H9 (cell line): ENCODE measurements around the gene CCDC149. TPM values are rescaled to one million over a fixed set of nuclear protein-coding genes. Genes with fewer than 3 reads are reported as not detected.

Experiments used
- DNase-seq: peaks from one replicate; pipeline ENCODE4 v3.0.0-alpha.2; 2017
- H2AFZ ChIP-seq: one replicate; pipeline ENCODE4 v1.6.1; 2013; ENCODE audit warnings: mild to moderate bottlenecking, low read length, control low read depth, moderate library complexity
- H2AK5ac ChIP-seq: 2 replicates; pipeline ENCODE4 v1.6.1; 2013; ENCODE audit warnings: low read length, control low read depth, mixed read lengths; ENCODE audit not compliant: insufficient read length
- H2BK120ac ChIP-seq: one replicate; pipeline ENCODE4 v1.6.1; 2013; ENCODE audit warnings: low read depth, mild to moderate bottlenecking, low read length, control low read depth, inconsistent platforms; ENCODE audit not compliant: poor library complexity, severe bottlenecking
- H2BK12ac ChIP-seq: 2 replicates; pipeline ENCODE4 v1.6.1; 2013; ENCODE audit warnings: low read length, control low read depth, mixed read lengths, low read depth; ENCODE audit not compliant: insufficient read length
- H2BK15ac ChIP-seq: 2 replicates; pipeline ENCODE4 v1.6.1; 2013; ENCODE audit warnings: low read depth, low read length, control low read depth
- H2BK20ac ChIP-seq: one replicate; pipeline ENCODE4 v1.6.1; 2013; ENCODE audit warnings: low read depth, mild to moderate bottlenecking, low read length, control low read depth, inconsistent platforms; ENCODE audit not compliant: poor library complexity, severe bottlenecking
- H2BK5ac ChIP-seq: 2 replicates; pipeline ENCODE4 v1.6.1; 2013; ENCODE audit warnings: low read length, control low read depth, mixed read lengths; ENCODE audit not compliant: insufficient read length
- H3K14ac ChIP-seq: 2 replicates; pipeline ENCODE4 v1.6.1; 2013; ENCODE audit warnings: low read length, control low read depth; ENCODE audit not compliant: insufficient read depth
- H3K18ac ChIP-seq: 2 replicates; pipeline ENCODE4 v1.6.1; 2013; ENCODE audit warnings: low read depth, mild to moderate bottlenecking, mixed read lengths, low read length, control low read depth; ENCODE audit not compliant: insufficient read length
- H3K23ac ChIP-seq: 2 replicates; pipeline ENCODE4 v1.6.1; 2013; ENCODE audit warnings: low read length, control low read depth, mixed read lengths, low read depth; ENCODE audit not compliant: insufficient read length
- H3K23me2 ChIP-seq: 2 replicates; pipeline ENCODE4 v1.6.1; 2013; ENCODE audit warnings: low read depth, mild to moderate bottlenecking, mixed read lengths, low read length, control low read depth; ENCODE audit not compliant: insufficient read length, poor library complexity, severe bottlenecking
- H3K27ac ChIP-seq: 2 replicates; pipeline ENCODE4 v1.5.1; 2013; ENCODE audit warnings: low read length, control low read depth, mixed read lengths, low read depth; ENCODE audit not compliant: insufficient read length
- H3K27me3 ChIP-seq: 2 replicates; pipeline ENCODE4 v1.6.1; 2013; ENCODE audit warnings: low read length, control low read depth, inconsistent platforms; ENCODE audit not compliant: insufficient read depth
- H3K4ac ChIP-seq: 2 replicates; pipeline ENCODE4 v1.6.1; 2013; ENCODE audit warnings: low read depth, mild to moderate bottlenecking, control low read depth, inconsistent platforms, low read length, moderate library complexity
- H3K4me1 ChIP-seq: 2 replicates; pipeline ENCODE4 v1.6.1; 2013; ENCODE audit warnings: low read length, control low read depth, inconsistent platforms; ENCODE audit not compliant: insufficient read depth
- H3K4me2 ChIP-seq: 2 replicates; pipeline ENCODE4 v1.6.1; 2013; ENCODE audit warnings: low read length, control low read depth, mixed read lengths; ENCODE audit not compliant: insufficient read length, insufficient read depth
- H3K56ac ChIP-seq: 2 replicates; pipeline ENCODE4 v1.6.1; 2013; ENCODE audit warnings: low read depth, mild to moderate bottlenecking, mixed read lengths, low read length, control low read depth; ENCODE audit not compliant: insufficient read length
- H3K79me1 ChIP-seq: 2 replicates; pipeline ENCODE4 v1.6.1; 2013; ENCODE audit warnings: low read depth, mild to moderate bottlenecking, moderate library complexity, low read length, control low read depth, inconsistent platforms; ENCODE audit not compliant: insufficient read depth, poor library complexity, severe bottlenecking
- H3K79me2 ChIP-seq: 2 replicates; pipeline ENCODE4 v1.6.1; 2013; ENCODE audit warnings: low read length, control low read depth, inconsistent platforms; ENCODE audit not compliant: insufficient read depth
- H3K9ac ChIP-seq: 2 replicates; pipeline ENCODE4 v1.6.1; 2013; ENCODE audit warnings: low read length, control low read depth, mixed read lengths; ENCODE audit not compliant: insufficient read length; ENCODE audit errors: extremely low read depth
- H3K9me3 ChIP-seq: one replicate; pipeline ENCODE4 v1.6.1; 2013; ENCODE audit warnings: low read depth, low read length, inconsistent platforms; ENCODE audit not compliant: control insufficient read depth
- H3T11ph ChIP-seq: one replicate; pipeline ENCODE4 v1.6.1; 2013; ENCODE audit warnings: mild to moderate bottlenecking, low read length, control low read depth, inconsistent platforms
- H4K20me1 ChIP-seq: one replicate; pipeline ENCODE4 v1.6.1; 2013; ENCODE audit not compliant: control insufficient read depth, insufficient read length, insufficient read depth
- H4K5ac ChIP-seq: 2 replicates; pipeline ENCODE4 v1.6.1; 2013; ENCODE audit warnings: low read depth, mild to moderate bottlenecking, mixed read lengths, low read length, control low read depth; ENCODE audit not compliant: insufficient read length
- H4K8ac ChIP-seq: replicated peaks from 2 replicates; pipeline ENCODE4 v1.6.1; 2013; ENCODE audit warnings: low read length, control low read depth, mixed read lengths, low read depth; ENCODE audit not compliant: insufficient read length
- H4K91ac ChIP-seq: 2 replicates; pipeline ENCODE4 v1.6.1; 2013; ENCODE audit warnings: low read depth, mild to moderate bottlenecking, moderate library complexity, mixed read lengths, low read length, control low read depth; ENCODE audit not compliant: insufficient read length
- H3K27ac Mint-ChIP-seq, 3 experiments: 2 replicates in 2 of 3; 3 replicates in 1 of 3; pipeline ENCODE4 v1.8.0; 2020 to 2021; ENCODE audit warnings: mixed read lengths in 3 of 3, mild to moderate bottlenecking in 1 of 3, moderate library complexity in 1 of 3
- H3K27me3 Mint-ChIP-seq: 2 replicates; pipeline ENCODE4 v1.8.0; 2021; ENCODE audit warnings: low read depth, mild to moderate bottlenecking, moderate library complexity, mixed read lengths
- H3K36me3 Mint-ChIP-seq, 3 experiments: 2 replicates in 2 of 3; 3 replicates in 1 of 3; pipeline ENCODE4 v1.8.0; 2020 to 2021; ENCODE audit warnings: low read depth in 3 of 3, mixed read lengths in 3 of 3; ENCODE audit not compliant: insufficient read depth in 1 of 3
- H3K4me1 Mint-ChIP-seq, 2 experiments: 2 replicates each; pipeline ENCODE4 v1.8.0; 2020; ENCODE audit warnings: mixed read lengths in 2 of 2
- H3K4me3 Mint-ChIP-seq, 2 experiments: 2 replicates in 1 of 2; 3 replicates in 1 of 2; pipeline ENCODE4 v1.8.0; 2020 to 2021; ENCODE audit warnings: mild to moderate bottlenecking in 2 of 2, mixed read lengths in 2 of 2, moderate library complexity in 1 of 2
- H3K9me3 Mint-ChIP-seq, 2 experiments: 2 replicates in 1 of 2; 3 replicates in 1 of 2; pipeline ENCODE4 v1.8.0; 2020; ENCODE audit warnings: mild to moderate bottlenecking in 2 of 2, mixed read lengths in 2 of 2, moderate library complexity in 1 of 2
- WGBS: extraction: QIAGEN DNeasy Blood & Tissue Kit; methylation state at CpG from one replicate; pipeline ENCODE4 v1.1.7; 2013; ENCODE audit warnings: missing lambda C conversion rate, low lambda C conversion rate, mixed read lengths; ENCODE audit not compliant: insufficient read length; ENCODE audit errors: extremely low coverage; 5-methylcytosine and 5-hydroxymethylcytosine counted together
- total RNA-seq: library from RNA; stranded (reverse); gene quantifications from 2 replicates; pipeline ENCODE4 v1.2.1, GENCODE V29; 2021
- TF ChIP-seq, protein P1 (sequence below): fragments of 200-600 bp; sonication (generic); conservative IDR thresholded peaks from 3 replicates; pipeline ENCODE4 v1.8.0; 2021; ENCODE audit warnings: antibody characterized with exemption, mild to moderate bottlenecking

CCDC149 gene
- total RNA-seq, 1 experiment from 2014 or later: 4.5 TPM

DNA sequence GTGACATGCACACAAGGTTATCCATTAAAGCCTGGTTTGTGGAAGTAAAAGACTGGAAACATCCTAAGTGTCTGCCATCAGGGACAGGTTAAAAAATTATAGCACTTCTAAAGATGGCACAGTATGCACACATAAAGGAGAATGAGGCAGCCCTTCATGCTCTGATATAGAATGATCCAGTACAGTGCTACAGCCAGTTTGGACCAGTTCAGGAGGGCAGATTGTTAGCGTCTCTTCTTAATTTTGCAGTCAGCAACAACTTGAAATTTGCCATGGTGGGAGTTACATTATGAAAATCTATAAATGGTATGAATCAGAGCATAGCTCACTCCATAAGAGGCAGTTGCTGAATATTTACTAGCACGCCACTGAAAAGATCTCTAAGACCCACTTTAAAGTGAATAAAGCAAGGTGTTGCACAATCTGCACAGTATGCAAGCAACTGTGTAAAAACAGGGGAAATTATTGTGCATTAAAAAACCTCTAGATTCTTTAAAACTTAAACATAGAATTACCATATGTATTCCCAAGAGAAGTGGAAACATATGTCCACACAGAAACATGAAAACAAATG lies 137.7 kb downstream of the CCDC149 start:
- no peak overlapping the region for H2AFZ ChIP-seq
- H3K4me1 ChIP-seq: no peaks in the 10 kb centered on the region
- no peak overlapping the region for H3K4me2 ChIP-seq
- no peak overlapping the region for H2AK5ac ChIP-seq
- H3K23me2 ChIP-seq: no peaks in the 10 kb centered on the region
- H4K20me1 ChIP-seq: no peaks in the 10 kb centered on the region
- H3K23ac ChIP-seq: no peak overlapping the region
- H2BK12ac ChIP-seq: no peak overlapping the region
- H4K8ac ChIP-seq: no peak overlapping the region
- H3K27me3 Mint-ChIP-seq: no peaks in the 10 kb centered on the region; the same call in none of the 2 replicates
- H3K27me3 ChIP-seq: no peaks in the 10 kb centered on the region
- no peak overlapping the region for H3K56ac ChIP-seq
- no peaks in the 10 kb centered on the region for H3K79me2 ChIP-seq
- no peaks in the 10 kb centered on the region; a peak in 1 of 7 replicates for H3K36me3 Mint-ChIP-seq
- no peak for DNase-seq
- H3K9me3 Mint-ChIP-seq: no peaks in the 10 kb centered on the region; a peak in 1 of 5 replicates
- no peak overlapping the region for H3K4me3 Mint-ChIP-seq
- no peak overlapping the region for H3K4ac ChIP-seq
- no peak overlapping the region for H3K27ac ChIP-seq
- no peak overlapping the region for H3T11ph ChIP-seq
- H2BK120ac ChIP-seq: no peak overlapping the region
- H3K9me3 ChIP-seq: no peaks in the 10 kb centered on the region
- TF ChIP-seq, protein P1, sequence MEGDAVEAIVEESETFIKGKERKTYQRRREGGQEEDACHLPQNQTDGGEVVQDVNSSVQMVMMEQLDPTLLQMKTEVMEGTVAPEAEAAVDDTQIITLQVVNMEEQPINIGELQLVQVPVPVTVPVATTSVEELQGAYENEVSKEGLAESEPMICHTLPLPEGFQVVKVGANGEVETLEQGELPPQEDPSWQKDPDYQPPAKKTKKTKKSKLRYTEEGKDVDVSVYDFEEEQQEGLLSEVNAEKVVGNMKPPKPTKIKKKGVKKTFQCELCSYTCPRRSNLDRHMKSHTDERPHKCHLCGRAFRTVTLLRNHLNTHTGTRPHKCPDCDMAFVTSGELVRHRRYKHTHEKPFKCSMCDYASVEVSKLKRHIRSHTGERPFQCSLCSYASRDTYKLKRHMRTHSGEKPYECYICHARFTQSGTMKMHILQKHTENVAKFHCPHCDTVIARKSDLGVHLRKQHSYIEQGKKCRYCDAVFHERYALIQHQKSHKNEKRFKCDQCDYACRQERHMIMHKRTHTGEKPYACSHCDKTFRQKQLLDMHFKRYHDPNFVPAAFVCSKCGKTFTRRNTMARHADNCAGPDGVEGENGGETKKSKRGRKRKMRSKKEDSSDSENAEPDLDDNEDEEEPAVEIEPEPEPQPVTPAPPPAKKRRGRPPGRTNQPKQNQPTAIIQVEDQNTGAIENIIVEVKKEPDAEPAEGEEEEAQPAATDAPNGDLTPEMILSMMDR: no peak
- H3K79me1 ChIP-seq: no peaks in the 10 kb centered on the region
- H4K5ac ChIP-seq: no peak overlapping the region
- no peak overlapping the region for H3K27ac Mint-ChIP-seq
- H2BK15ac ChIP-seq: no peak overlapping the region
- no peak overlapping the region for H4K91ac ChIP-seq
- no peak overlapping the region for H3K14ac ChIP-seq
- no CpG with 5 or more reads among the region's 2 CpGs for WGBS
- H2BK20ac ChIP-seq: no peak overlapping the region
- no peak overlapping the region for H2BK5ac ChIP-seq
- no peak overlapping the region for H3K18ac ChIP-seq
- no peak overlapping the region for H3K9ac ChIP-seq
- peaks cover 6 to 7% of the 10 kb centered on the region in 2 experiments for H3K4me1 Mint-ChIP-seq
